ENCODE data around the gene PRKG1. TPM values are rescaled to one million over a fixed set of nuclear protein-coding genes. Genes with fewer than 3 reads are reported as not detected.

PRKG1 gene
- total and polyA plus RNA-seq, 2 donors (not counting 1 experiment from before 2014, with no cell fraction given): not detected

GRCh38 chr10:51638737-51639136, 564.5 kb downstream of the PRKG1 start:
- Mint-ChIP-seq H3K27me3 (no peaks in the 10 kb centered on the region), H3K4me1 (no peaks in the 10 kb centered on the region), H3K27ac (no peak overlapping the region), H3K9me3 (ENCODE audit: insufficient read depth) (no peaks in the 10 kb centered on the region), H3K4me3 (no peak overlapping the region)
- intact Hi-C loops (cut with micrococcal nuclease): no loop called here
- Histone ChIP-seq H3K9me3 (ENCODE audit: control extremely low read depth in 1 of 3, control insufficient read depth in 2 of 3, insufficient read depth in 1 of 3, low read length in 2 of 3) (no peaks in the 10 kb centered on the region), H3K4me3 (ENCODE audit: control extremely low read depth in 1 of 5, extremely low read depth in 1 of 5, insufficient read depth in 1 of 5, low read depth in 2 of 5, low read length in 4 of 5) (no peak overlapping the region), H3K79me2 (ENCODE audit: control insufficient read depth, insufficient read depth, low read length) (no peaks in the 10 kb centered on the region), H4K20me1 (ENCODE audit: control insufficient read depth, insufficient read depth, low read length, poor library complexity, severe bottlenecking) (no peaks in the 10 kb centered on the region), H3K4me1 (ENCODE audit: control insufficient read depth in 2 of 2, insufficient read depth in 2 of 2, low read length in 2 of 2) (no peaks in the 10 kb centered on the region), H3K27me3 (replicated peaks in 1 of 4; ENCODE audit: control extremely low read depth in 1 of 4, control insufficient read depth in 3 of 4, insufficient read depth in 4 of 4, low read length in 3 of 4) (no peaks in the 10 kb centered on the region), H3K27ac (ENCODE audit: low read length in 2 of 2) (no peak overlapping the region), H2AFZ (ENCODE audit: insufficient read depth, low read depth, low read length, poor library complexity, severe bottlenecking) (no peak overlapping the region), H3K4me2 (replicated peaks; ENCODE audit: low read depth, low read length, poor library complexity, severe bottlenecking) (no peak overlapping the region), H3K36me3 (replicated peaks in 1 of 2; ENCODE audit: control extremely low read depth in 1 of 2, control insufficient read depth in 1 of 2, extremely low read depth in 1 of 2, insufficient read depth in 2 of 2, low read length in 1 of 2) (no peaks in the 10 kb centered on the region), H3K9ac (ENCODE audit: low read length) (no peak overlapping the region)
- WGBS (ENCODE audit: insufficient coverage): no CpG with 5 or more reads among the region's 1 CpG
- ChIA-PET POLR2A (no interaction called here), CTCF (no interaction called here)
- ATAC-seq (ENCODE audit: low read depth): no peak
- no peak for DNase-seq
- TF ChIP-seq EZH2 (IDR thresholded peaks at IDR 0.05; ENCODE audit: borderline replicate concordance, insufficient read depth, low read depth, low read length, poor library complexity, severe bottlenecking) (no peak), CTCF (IDR thresholded peaks at IDR 0.05) (no peak)

GRCh38 chr10:51640120-51640819, 566.0 kb downstream of the PRKG1 start:
- Histone ChIP-seq H4K20me1 (ENCODE audit: control insufficient read depth, insufficient read depth, low read length, poor library complexity, severe bottlenecking) (no peaks in the 10 kb centered on the region), H2AFZ (ENCODE audit: insufficient read depth, low read depth, low read length, poor library complexity, severe bottlenecking) (no peak overlapping the region), H3K4me2 (replicated peaks; ENCODE audit: low read depth, low read length, poor library complexity, severe bottlenecking) (no peak overlapping the region), H3K9me3 (ENCODE audit: control extremely low read depth in 1 of 3, control insufficient read depth in 2 of 3, insufficient read depth in 1 of 3, low read length in 2 of 3) (no peaks in the 10 kb centered on the region), H3K9ac (ENCODE audit: low read length) (no peak overlapping the region), H3K27ac (ENCODE audit: low read length in 2 of 2) (no peak overlapping the region), H3K36me3 (replicated peaks in 1 of 2; ENCODE audit: control extremely low read depth in 1 of 2, control insufficient read depth in 1 of 2, extremely low read depth in 1 of 2, insufficient read depth in 2 of 2, low read length in 1 of 2) (no peaks in the 10 kb centered on the region), H3K27me3 (replicated peaks in 1 of 4; ENCODE audit: control extremely low read depth in 1 of 4, control insufficient read depth in 3 of 4, insufficient read depth in 4 of 4, low read length in 3 of 4) (no peaks in the 10 kb centered on the region), H3K4me3 (ENCODE audit: control extremely low read depth in 1 of 5, extremely low read depth in 1 of 5, insufficient read depth in 1 of 5, low read depth in 2 of 5, low read length in 4 of 5) (no peak overlapping the region), H3K79me2 (ENCODE audit: control insufficient read depth, insufficient read depth, low read length) (no peaks in the 10 kb centered on the region), H3K4me1 (ENCODE audit: control insufficient read depth in 2 of 2, insufficient read depth in 2 of 2, low read length in 2 of 2) (no peaks in the 10 kb centered on the region)
- DNase-seq (no peak), ATAC-seq (ENCODE audit: low read depth) (no peak)
- no peak overlapping the region for H3K4me3 Mint-ChIP-seq
- ChIA-PET POLR2A (no interaction called here), CTCF (no interaction called here)
- H3K9me3 Mint-ChIP-seq (ENCODE audit: insufficient read depth): no peaks in the 10 kb centered on the region
- no peaks in the 10 kb centered on the region for H3K27me3 Mint-ChIP-seq
- H3K4me1 Mint-ChIP-seq: no peaks in the 10 kb centered on the region
- intact Hi-C loops (cut with micrococcal nuclease): no loop called here
- no CpG with 5 or more reads among the region's 3 CpGs for WGBS (ENCODE audit: insufficient coverage)
- H3K27ac Mint-ChIP-seq: no peak overlapping the region
- TF ChIP-seq CTCF (IDR thresholded peaks at IDR 0.05) (no peak), EZH2 (IDR thresholded peaks at IDR 0.05; ENCODE audit: borderline replicate concordance, insufficient read depth, low read depth, low read length, poor library complexity, severe bottlenecking) (no peak)

All from B cell (primary cell).